H1 (cell line): Measurements from ENCODE around the gene DRAM1. TPM values are rescaled to one million over a fixed set of nuclear protein-coding genes. Genes with fewer than 3 reads are reported as not detected.
"Not testable (repeated sequence)": the region's sequence is repeated elsewhere in the genome, so short reads cannot be mapped to it uniquely, and the experiment has no call there.

Experiments used
- CTCF ChIA-PET: fragments of 300-600 bp; sonication (Branson Sonifier 250); formaldehyde crosslinking; loops from one replicate; lab custom pipeline; 2021; ENCODE audit not compliant: partially characterized antibody; lab: Charles Lee
- POLR2A ChIA-PET: fragments of 300-600 bp; sonication (Branson Sonifier 250); formaldehyde crosslinking; loops from one replicate; lab custom pipeline; 2021; ENCODE audit warnings: inconsistent platforms; ENCODE audit not compliant: partially characterized antibody; lab: Charles Lee
- DNase-seq, 2 experiments: peaks; one replicate each; pipeline versions ENCODE4 v3.0.0 to v3.0.0-alpha.2; 2010 to 2022; ENCODE audit warnings: low spot score in 2 of 2, low read depth in 1 of 2, mixed read lengths in 1 of 2
- FAIRE-seq: peaks from 2 replicates; lab custom pipeline; 2011; peaks lifted over from hg19 to GRCh38; lab: Jason Lieb, UNC
- H2AFZ ChIP-seq: 2 replicates; pipeline ENCODE4 v1.8.1; 2012; ENCODE audit warnings: low read length, inconsistent platforms
- H2AK5ac ChIP-seq: 2 replicates; pipeline ENCODE4 v1.6.1; 2013; ENCODE audit warnings: low read depth, low read length
- H2BK120ac ChIP-seq: replicated peaks from 2 replicates; pipeline ENCODE3; 2013; ENCODE audit warnings: low read depth, low read length, inconsistent platforms
- H2BK12ac ChIP-seq: 2 replicates; pipeline ENCODE4 v1.6.1; 2013; ENCODE audit warnings: low read depth, low read length
- H2BK15ac ChIP-seq: 2 replicates; pipeline ENCODE4 v1.6.1; 2013; ENCODE audit warnings: low read length
- H2BK20ac ChIP-seq: 2 replicates; pipeline ENCODE4 v1.6.1; 2013; ENCODE audit warnings: low read length
- H2BK5ac ChIP-seq: 2 replicates; pipeline ENCODE4 v1.6.1; 2013; ENCODE audit warnings: low read depth, low read length
- H3K14ac ChIP-seq: 2 replicates; pipeline ENCODE4 v1.6.1; 2013; ENCODE audit warnings: inconsistent platforms; ENCODE audit not compliant: insufficient read length
- H3K18ac ChIP-seq: 2 replicates; pipeline ENCODE4 v1.6.1; 2013; ENCODE audit warnings: low read length; ENCODE audit errors: extremely low read depth
- H3K23ac ChIP-seq: 2 replicates; pipeline ENCODE4 v1.6.1; 2013; ENCODE audit warnings: inconsistent platforms; ENCODE audit not compliant: insufficient read length
- H3K23me2 ChIP-seq: 2 replicates; pipeline ENCODE4 v1.6.1; 2013; ENCODE audit warnings: low read depth, low read length
- H3K27ac ChIP-seq: 2 replicates; pipeline ENCODE4 v1.6.1; 2011; ENCODE audit warnings: low read depth, low read length, inconsistent platforms
- H3K27me3 ChIP-seq, 4 experiments: replicated peaks in 1 of 4; 1 replicate in 1 of 4; 2 replicates in 3 of 4; pipeline versions ENCODE4 v1.6.1 to v1.8.1; 2011 to 2013; ENCODE audit warnings: low read length in 3 of 4, mild to moderate bottlenecking in 3 of 4, inconsistent platforms in 2 of 4, mixed read lengths in 2 of 4, moderate library complexity in 1 of 4; ENCODE audit not compliant: control insufficient read depth in 3 of 4, insufficient read depth in 3 of 4; ENCODE audit errors: extremely low read depth in 1 of 4
- H3K36me3 ChIP-seq, 4 experiments: 2 replicates each; pipeline versions ENCODE4 v1.6.1 to v1.8.1; 2011 to 2013; ENCODE audit warnings: mild to moderate bottlenecking in 4 of 4, low read length in 3 of 4, moderate library complexity in 2 of 4, control low read depth in 1 of 4, inconsistent platforms in 1 of 4; ENCODE audit not compliant: insufficient read depth in 4 of 4, control insufficient read depth in 2 of 4
- H3K4ac ChIP-seq: replicated peaks from 2 replicates; pipeline ENCODE3; 2013; ENCODE audit warnings: low read length, low read depth, mixed read lengths, inconsistent platforms; ENCODE audit not compliant: insufficient read length
- H3K4me1 ChIP-seq, 4 experiments: replicated peaks in 1 of 4; 1 replicate in 1 of 4; 2 replicates in 3 of 4; pipeline versions ENCODE4 v1.6.1 to v1.8.1; 2011 to 2013; ENCODE audit warnings: low read length in 3 of 4, inconsistent platforms in 2 of 4, mixed read lengths in 1 of 4; ENCODE audit not compliant: insufficient read depth in 4 of 4, control insufficient read depth in 3 of 4
- H3K4me2 ChIP-seq, 2 experiments: 2 replicates each; pipeline versions ENCODE4 v1.6.1 to v1.8.1; 2011 to 2013; ENCODE audit warnings: low read depth in 2 of 2, low read length in 2 of 2, control low read depth in 1 of 2, inconsistent platforms in 1 of 2, mild to moderate bottlenecking in 1 of 2; ENCODE audit not compliant: insufficient read depth in 1 of 2
- H3K4me3 ChIP-seq, 4 experiments: fragments of 200-600, 300-600 bp in 1 of 4; sonication (generic), shearing (Covaris generic), sonication (Bioruptor Twin) in 1 of 4; 2 replicates each; pipeline versions ENCODE4 v1.5.1 to v1.8.1; 2011 to 2016; ENCODE audit warnings: low read length in 4 of 4, low read depth in 3 of 4, control low read depth in 2 of 4, inconsistent platforms in 2 of 4, mild to moderate bottlenecking in 2 of 4, mixed read lengths in 1 of 4, moderate library complexity in 1 of 4; ENCODE audit not compliant: insufficient read depth in 2 of 4; ENCODE audit errors: extremely low read depth in 1 of 4
- H3K56ac ChIP-seq: replicated peaks from 2 replicates; pipeline ENCODE3; 2013; ENCODE audit warnings: low read depth, mild to moderate bottlenecking, mixed read lengths, low read length, inconsistent platforms; ENCODE audit not compliant: insufficient read length
- H3K79me1 ChIP-seq: 2 replicates; pipeline ENCODE4 v1.6.1; 2013; ENCODE audit warnings: low read depth, low read length, control low read depth
- H3K79me2 ChIP-seq, 2 experiments: 2 replicates each; pipeline versions ENCODE4 v1.6.1 to v1.8.1; 2012 to 2013; ENCODE audit warnings: low read length in 2 of 2, mild to moderate bottlenecking in 2 of 2, inconsistent platforms in 1 of 2; ENCODE audit not compliant: insufficient read depth in 2 of 2, control insufficient read depth in 1 of 2
- H3K9ac ChIP-seq, 4 experiments: replicated peaks in 1 of 4; 1 replicate in 1 of 4; 2 replicates in 3 of 4; pipeline versions ENCODE4 v1.6.1 to v1.8.1; 2011 to 2013; ENCODE audit warnings: low read depth in 3 of 4, low read length in 3 of 4, control low read depth in 2 of 4, mild to moderate bottlenecking in 2 of 4, moderate library complexity in 2 of 4, inconsistent platforms in 1 of 4; ENCODE audit errors: extremely low read depth in 1 of 4
- H3K9me3 ChIP-seq, 2 experiments: 2 replicates each; pipeline versions ENCODE4 v1.6.1 to v1.8.1; 2012 to 2013; ENCODE audit warnings: mild to moderate bottlenecking in 2 of 2, moderate library complexity in 2 of 2, control low read depth in 1 of 2, inconsistent platforms in 1 of 2, low read depth in 1 of 2, low read length in 1 of 2, mixed read lengths in 1 of 2; ENCODE audit not compliant: insufficient read depth in 2 of 2
- H4K20me1 ChIP-seq, 2 experiments: replicated peaks in 1 of 2; 2 replicates each; pipeline versions ENCODE3 to v1.8.1; 2011 to 2013; ENCODE audit warnings: inconsistent platforms in 2 of 2, low read length in 2 of 2, mild to moderate bottlenecking in 1 of 2; ENCODE audit not compliant: insufficient read depth in 2 of 2, control insufficient read depth in 1 of 2
- H4K5ac ChIP-seq: 2 replicates; pipeline ENCODE4 v1.6.1; 2013; ENCODE audit warnings: low read length, low read depth, mixed read lengths, inconsistent platforms; ENCODE audit not compliant: insufficient read length
- H4K8ac ChIP-seq: 2 replicates; pipeline ENCODE4 v1.8.0; 2013; ENCODE audit warnings: mild to moderate bottlenecking, moderate library complexity, low read length, inconsistent platforms; ENCODE audit not compliant: insufficient read depth; ENCODE audit errors: extremely low read depth
- H4K91ac ChIP-seq: replicated peaks from 2 replicates; pipeline ENCODE3; 2013; ENCODE audit warnings: low read length, mixed read lengths, inconsistent platforms; ENCODE audit not compliant: insufficient read length
- WGBS, 2 experiments: shearing (Covaris generic) in 1 of 2; methylation state at CpG; one replicate each; pipeline versions ENCODE4 v1.1.6 to v1.1.7; 2013 to 2015; ENCODE audit warnings: low lambda C conversion rate in 2 of 2, mixed read lengths in 2 of 2, inconsistent platforms in 1 of 2, low coverage in 1 of 2, missing lambda C conversion rate in 1 of 2; ENCODE audit not compliant: insufficient replicate concordance in 2 of 2, insufficient coverage in 1 of 2, insufficient read length in 1 of 2; ENCODE audit errors: extremely low coverage in 1 of 2, missing lambda C conversion rate in 1 of 2; 5-methylcytosine and 5-hydroxymethylcytosine counted together
- polyA plus RNA-seq, 7 experiments: library from polyadenylated mRNA; depleted of rRNA in 3 of 7; stranded (reverse) in 5 of 7; unstranded in 2 of 7; fragments of >200 nt in 5 of 7; fragments of 200-250 nt in 2 of 7; gene quantifications; 1 replicate in 5 of 7; 2 replicates in 1 of 7; 4 replicates in 1 of 7; pipeline versions ENCODE4 v1.2.1 to v1.2.3, GENCODE V29; 2011 to 2013; ENCODE audit warnings: missing spikeins in 2 of 7, mixed read lengths in 2 of 7
- total RNA-seq: library from RNA; stranded (reverse); fragmentation: NEBNext Ultra II Directional; extraction: Animal tissue kit (Norgen Biotek cat#: 25700); gene quantifications from 2 replicates; pipeline ENCODE4 v1.2.1, GENCODE V29; 2021

Gene DRAM1
- total and polyA plus RNA-seq, 2 of the 8 experiments (the other 6 are each of a cell fraction or from before 2014, with no cell fraction given), result 4.6 to 6.2 TPM

DNA sequence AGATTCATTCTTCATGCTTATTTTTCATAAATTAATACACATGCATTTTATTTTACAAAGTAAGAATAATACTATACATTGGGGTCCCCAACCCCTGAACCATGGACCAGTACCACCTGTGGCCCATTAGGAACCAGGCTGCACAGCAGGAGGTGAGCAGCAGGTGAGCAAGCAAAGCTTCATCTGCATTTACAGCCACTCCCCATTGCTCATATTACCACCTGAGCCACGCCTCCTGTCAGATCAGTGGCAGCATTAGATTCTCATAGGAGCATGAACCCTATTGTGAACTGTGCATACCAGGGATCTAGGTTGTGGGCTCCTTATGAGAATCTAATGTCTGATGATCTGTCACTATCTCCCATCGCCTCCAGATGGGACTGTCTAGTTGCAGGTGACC lies 15.7 kb upstream of the DRAM1 start:
- H2BK5ac ChIP-seq, H3K23me2 ChIP-seq, DNase-seq, H2BK12ac ChIP-seq, H3K36me3 ChIP-seq, POLR2A ChIA-PET, H3K56ac ChIP-seq, H3K79me1 ChIP-seq, H4K8ac ChIP-seq, H2BK15ac ChIP-seq, H3K9me3 ChIP-seq, H2BK120ac ChIP-seq, FAIRE-seq, H4K20me1 ChIP-seq, H3K4me3 ChIP-seq, H3K4ac ChIP-seq, H3K27ac ChIP-seq, H2AFZ ChIP-seq, H4K91ac ChIP-seq, H3K27me3 ChIP-seq, H3K4me1 ChIP-seq, H3K4me2 ChIP-seq, H4K5ac ChIP-seq, H3K18ac ChIP-seq, H2BK20ac ChIP-seq, H3K79me2 ChIP-seq, H3K23ac ChIP-seq, H3K9ac ChIP-seq, H2AK5ac ChIP-seq, H3K14ac ChIP-seq: not testable (repeated sequence)
- CTCF ChIA-PET, result interaction anchor here (1.0 to 2.4 kb wide), 4 partner anchors 10 to 85 kb away, joined by 3 to 10 read pairs (median 3); partner anchors contain the start of gene DRAM1
- WGBS, 2 experiments, result 93% methylated on average over 2 of the region's 2 CpGs; no CpG with 5 or more reads in 1 of the 2 experiments
